Measurements from ENCODE around the gene VTI1A. TPM values are rescaled to one million over a fixed set of nuclear protein-coding genes. Genes with fewer than 3 reads are reported as not detected.

Gene VTI1A
- total and polyA plus RNA-seq, 2 experiments from 2014 or later = 20.4 to 39.8 TPM

GRCh38 chr10:112791447-112791846, 344.4 kb downstream of the VTI1A start:
- H3K4me3 ChIP-seq = no peak overlapping the region
- H2AFZ ChIP-seq = no peak overlapping the region
- no peak for DNase-seq (ENCODE audit: low spot score)
- peaks cover 15% of the 10 kb centered on the region for H3K4me1 ChIP-seq (ENCODE audit: insufficient read depth)
- H3K27me3 ChIP-seq = no peaks in the 10 kb centered on the region
- H4K20me1 ChIP-seq (ENCODE audit: insufficient read depth, poor library complexity, severe bottlenecking) = no peaks in the 10 kb centered on the region
- TF ChIP-seq EZH2 (IDR thresholded peaks at IDR 0.05; ENCODE audit: borderline replicate concordance) (no peak), EZH2phosphoT487 (IDR thresholded peaks at IDR 0.05; ENCODE audit: low read depth, severe bottlenecking, unreplicated experiment) (no peak)
- TF ChIP-seq, protein P1, sequence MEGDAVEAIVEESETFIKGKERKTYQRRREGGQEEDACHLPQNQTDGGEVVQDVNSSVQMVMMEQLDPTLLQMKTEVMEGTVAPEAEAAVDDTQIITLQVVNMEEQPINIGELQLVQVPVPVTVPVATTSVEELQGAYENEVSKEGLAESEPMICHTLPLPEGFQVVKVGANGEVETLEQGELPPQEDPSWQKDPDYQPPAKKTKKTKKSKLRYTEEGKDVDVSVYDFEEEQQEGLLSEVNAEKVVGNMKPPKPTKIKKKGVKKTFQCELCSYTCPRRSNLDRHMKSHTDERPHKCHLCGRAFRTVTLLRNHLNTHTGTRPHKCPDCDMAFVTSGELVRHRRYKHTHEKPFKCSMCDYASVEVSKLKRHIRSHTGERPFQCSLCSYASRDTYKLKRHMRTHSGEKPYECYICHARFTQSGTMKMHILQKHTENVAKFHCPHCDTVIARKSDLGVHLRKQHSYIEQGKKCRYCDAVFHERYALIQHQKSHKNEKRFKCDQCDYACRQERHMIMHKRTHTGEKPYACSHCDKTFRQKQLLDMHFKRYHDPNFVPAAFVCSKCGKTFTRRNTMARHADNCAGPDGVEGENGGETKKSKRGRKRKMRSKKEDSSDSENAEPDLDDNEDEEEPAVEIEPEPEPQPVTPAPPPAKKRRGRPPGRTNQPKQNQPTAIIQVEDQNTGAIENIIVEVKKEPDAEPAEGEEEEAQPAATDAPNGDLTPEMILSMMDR (IDR thresholded peaks at IDR 0.05; ENCODE audit: poor library complexity) = no peak
- no peak overlapping the region for H3K4me2 ChIP-seq
- H3K9me2 ChIP-seq (replicated peaks; ENCODE audit: insufficient read depth) = no peaks in the 10 kb centered on the region
- H3K27ac ChIP-seq = no peak overlapping the region
- no peaks in the 10 kb centered on the region for H3K36me3 ChIP-seq (replicated peaks; ENCODE audit: insufficient read depth, low read depth)
- 55% methylated on average over 2 of the region's 2 CpGs for WGBS (ENCODE audit: low lambda C conversion rate, missing lambda C conversion rate)
- no peaks in the 10 kb centered on the region for H3K9me3 ChIP-seq (ENCODE audit: low read depth)
- H3K79me2 ChIP-seq = no peaks in the 10 kb centered on the region

- no peak overlapping the region for H3K4me3 ChIP-seq
- H4K20me1 ChIP-seq (ENCODE audit: insufficient read depth, poor library complexity, severe bottlenecking) = no peaks in the 10 kb centered on the region
- no peak for DNase-seq (ENCODE audit: low spot score)
- H3K27ac ChIP-seq = peak overlapping the region; percentile 43
- peak overlapping the region; percentile 43 for H3K4me2 ChIP-seq
- no peaks in the 10 kb centered on the region for H3K9me3 ChIP-seq (ENCODE audit: low read depth)
- TF ChIP-seq EZH2 (IDR thresholded peaks at IDR 0.05; ENCODE audit: borderline replicate concordance) (no peak), EZH2phosphoT487 (IDR thresholded peaks at IDR 0.05; ENCODE audit: low read depth, severe bottlenecking, unreplicated experiment) (no peak)
- TF ChIP-seq, protein P1 (IDR thresholded peaks at IDR 0.05; ENCODE audit: poor library complexity) = no peak
- H3K36me3 ChIP-seq (replicated peaks; ENCODE audit: insufficient read depth, low read depth) = no peaks in the 10 kb centered on the region
- peaks cover 15% of the 10 kb centered on the region for H3K4me1 ChIP-seq (ENCODE audit: insufficient read depth)
- H3K79me2 ChIP-seq = no peaks in the 10 kb centered on the region
- no peaks in the 10 kb centered on the region for H3K9me2 ChIP-seq (replicated peaks; ENCODE audit: insufficient read depth)
- WGBS (ENCODE audit: low lambda C conversion rate, missing lambda C conversion rate) = 43% methylated on average over 14 of the region's 14 CpGs
- H3K27me3 ChIP-seq = no peaks in the 10 kb centered on the region
- H2AFZ ChIP-seq = no peak overlapping the region
These were observed 345.6 kb downstream of the VTI1A start for GRCh38 chr10:112792487-112793201.

GRCh38 chr10:112793202-112793921, 346.3 kb downstream of the VTI1A start:
- Histone ChIP-seq H3K4me3 (no peak overlapping the region), H3K4me1 (ENCODE audit: insufficient read depth) (peaks cover 15% of the 10 kb centered on the region), H3K9me3 (ENCODE audit: low read depth) (no peaks in the 10 kb centered on the region), H3K9me2 (replicated peaks; ENCODE audit: insufficient read depth) (no peaks in the 10 kb centered on the region), H3K27ac (peak overlapping the region; percentile 43), H3K4me2 (peak overlapping the region; percentile 43), H3K27me3 (no peaks in the 10 kb centered on the region), H3K79me2 (no peaks in the 10 kb centered on the region), H3K36me3 (replicated peaks; ENCODE audit: insufficient read depth, low read depth) (no peaks in the 10 kb centered on the region), H2AFZ (no peak overlapping the region), H4K20me1 (ENCODE audit: insufficient read depth, poor library complexity, severe bottlenecking) (no peaks in the 10 kb centered on the region)
- TF ChIP-seq EZH2phosphoT487 (IDR thresholded peaks at IDR 0.05; ENCODE audit: low read depth, severe bottlenecking, unreplicated experiment) (no peak), EZH2 (IDR thresholded peaks at IDR 0.05; ENCODE audit: borderline replicate concordance) (no peak)
- TF ChIP-seq, protein P1 (IDR thresholded peaks at IDR 0.05; ENCODE audit: poor library complexity) = no peak
- DNase-seq (ENCODE audit: low spot score) = no peak
- WGBS (ENCODE audit: low lambda C conversion rate, missing lambda C conversion rate) = 31% methylated on average over 8 of the region's 8 CpGs
